ENCODE measurements around the gene PIEZO2.
"Not testable (repeated sequence)": the region's sequence is repeated elsewhere in the genome, so short reads cannot be mapped to it uniquely, and the experiment has no call there.

Gene PIEZO2

DNA sequence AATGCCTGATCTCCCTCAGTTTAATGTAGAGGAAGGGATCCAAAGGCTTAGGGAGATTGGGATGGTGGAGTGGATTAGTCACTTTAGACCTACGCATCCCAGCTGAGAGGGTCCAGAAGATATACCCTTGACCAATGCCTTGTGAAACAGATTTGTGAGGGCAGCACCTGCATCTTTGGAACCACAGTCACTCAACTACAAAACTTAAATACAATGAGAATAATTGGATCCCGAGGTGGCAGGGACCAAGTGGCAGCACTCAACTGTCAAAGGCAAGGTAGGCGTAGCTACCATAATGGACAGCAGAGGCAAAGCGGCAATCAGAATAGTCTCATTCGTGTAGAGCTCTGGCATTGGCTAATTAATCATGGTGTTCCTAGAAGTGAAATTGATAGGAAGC, 20.3 kb downstream of the PIEZO2 start:
- H3K36me3 ChIP-seq (ENCODE audit: control insufficient read depth, insufficient read depth, low read length); H3K27ac ChIP-seq (ENCODE audit: low read depth, low read length, severe bottlenecking); H3K9me3 ChIP-seq (ENCODE audit: control insufficient read depth, low read length); H3K4me3 ChIP-seq (ENCODE audit: extremely low read depth, insufficient read depth, low read length, poor library complexity, severe bottlenecking); H3K4me1 ChIP-seq (ENCODE audit: control insufficient read depth, insufficient read depth, low read length, poor library complexity, severe bottlenecking): not testable (repeated sequence)
- 64 to 94% methylated on average over 2 to 3 of the region's 5 CpGs for WGBS, 2 experiments (ENCODE audit: insufficient coverage in 2 of 2)

DNA sequence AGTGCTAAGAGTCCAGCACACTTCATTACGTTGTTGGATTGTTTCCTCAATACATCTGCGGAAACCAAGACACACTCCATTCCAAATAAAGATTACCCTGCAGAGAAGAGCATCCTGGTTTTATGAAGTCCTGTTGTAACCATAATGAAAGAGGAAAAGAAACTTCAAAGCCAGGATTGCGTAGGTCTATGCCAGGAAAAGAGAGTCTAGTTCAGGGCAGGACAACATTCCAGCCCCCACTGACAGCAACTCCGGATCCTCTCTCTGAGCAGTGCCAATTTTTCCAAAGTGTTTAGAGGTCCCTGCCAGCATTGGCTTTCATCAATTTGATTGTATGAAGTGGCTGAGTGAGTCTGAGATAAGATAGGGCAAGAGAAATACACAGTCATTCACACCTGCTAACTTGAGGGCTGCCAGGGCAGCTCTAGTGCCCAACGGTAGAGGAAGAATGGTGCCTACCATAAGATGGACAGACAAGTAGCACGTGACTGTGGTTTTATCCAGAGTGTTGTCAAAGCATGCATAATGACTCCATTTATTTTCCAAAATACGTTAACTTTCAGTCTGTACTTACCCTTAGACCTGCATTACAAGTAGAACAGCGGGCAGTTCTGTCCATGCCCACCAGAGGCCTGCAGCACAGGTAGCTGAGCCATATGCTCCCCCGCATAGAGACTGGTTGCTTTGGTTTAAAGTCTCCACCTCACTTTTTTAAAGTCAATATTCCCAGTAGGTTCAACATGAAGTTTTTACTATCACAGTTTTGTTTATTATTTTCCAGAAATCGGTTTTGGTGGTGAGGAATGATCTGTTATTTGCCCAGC, 23.7 kb downstream of the PIEZO2 start:
- no peaks in the 10 kb centered on the region for H3K36me3 ChIP-seq (ENCODE audit: control insufficient read depth, insufficient read depth, low read length)
- no peak overlapping the region for H3K27ac ChIP-seq (ENCODE audit: low read depth, low read length, severe bottlenecking)
- WGBS, 2 experiments (ENCODE audit: insufficient coverage in 2 of 2), result 82 to 86% methylated on average over 3 to 5 of the region's 10 CpGs
- H3K4me1 ChIP-seq (ENCODE audit: control insufficient read depth, insufficient read depth, low read length, poor library complexity, severe bottlenecking), result no peaks in the 10 kb centered on the region
- peaks cover 2% of the 10 kb centered on the region for H3K9me3 ChIP-seq (ENCODE audit: control insufficient read depth, low read length)
- H3K4me3 ChIP-seq (ENCODE audit: extremely low read depth, insufficient read depth, low read length, poor library complexity, severe bottlenecking), result no peak overlapping the region

DNA sequence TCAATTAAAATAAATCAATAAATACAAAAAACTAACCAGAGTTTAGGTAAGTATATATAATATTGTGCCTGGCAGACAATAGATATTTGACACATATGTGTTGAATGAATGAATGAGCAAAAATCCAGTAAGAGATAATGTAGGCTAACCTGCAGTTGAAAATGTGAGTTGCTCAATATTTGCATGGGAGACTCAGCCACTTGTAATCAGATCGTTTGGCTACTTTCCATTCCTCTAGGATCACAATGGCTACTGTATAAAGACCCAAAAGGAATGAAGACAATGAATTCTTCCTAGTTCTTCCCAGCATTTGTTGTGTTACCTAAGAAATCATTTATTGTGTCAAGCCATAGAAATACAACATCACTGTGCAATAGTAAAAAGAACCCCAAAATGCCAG, 25.3 kb downstream of the PIEZO2 start:
- no peak overlapping the region for H3K27ac ChIP-seq (ENCODE audit: low read depth, low read length, severe bottlenecking)
- H3K4me1 ChIP-seq (ENCODE audit: control insufficient read depth, insufficient read depth, low read length, poor library complexity, severe bottlenecking), result no peaks in the 10 kb centered on the region
- 88 to 100% methylated on average over 1 of the region's 1 CpG for whole genome bisulfite sequencing, 2 experiments (ENCODE audit: insufficient coverage in 2 of 2)
- no peak overlapping the region for H3K4me3 ChIP-seq (ENCODE audit: extremely low read depth, insufficient read depth, low read length, poor library complexity, severe bottlenecking)
- H3K36me3 ChIP-seq (ENCODE audit: control insufficient read depth, insufficient read depth, low read length), result no peaks in the 10 kb centered on the region
- H3K9me3 ChIP-seq (ENCODE audit: control insufficient read depth, low read length), result no peaks in the 10 kb centered on the region

DNA sequence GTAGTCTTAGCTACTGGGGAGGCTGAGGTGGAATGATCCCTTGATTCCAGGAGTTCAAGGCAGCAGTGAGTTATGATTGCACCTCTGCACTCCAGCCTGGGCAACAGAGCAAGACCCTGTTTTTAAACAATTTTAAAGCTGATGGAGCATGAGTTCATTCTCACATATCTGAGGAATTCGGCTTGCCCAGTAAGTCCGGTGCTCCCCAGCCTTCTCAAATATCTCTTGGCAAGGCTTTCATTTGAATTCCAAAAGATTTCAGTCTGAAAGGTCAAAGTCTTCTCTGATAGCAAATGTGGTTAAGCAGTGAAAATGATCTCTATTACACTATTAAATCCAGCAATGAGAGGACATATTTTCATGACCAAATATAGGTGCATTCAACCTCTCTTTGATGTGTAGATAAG, 27.9 kb downstream of the PIEZO2 start:
- Histone ChIP-seq H3K27ac (ENCODE audit: low read depth, low read length, severe bottlenecking) (no peak overlapping the region), H3K4me3 (ENCODE audit: extremely low read depth, insufficient read depth, low read length, poor library complexity, severe bottlenecking) (no peak overlapping the region), H3K36me3 (ENCODE audit: control insufficient read depth, insufficient read depth, low read length) (no peaks in the 10 kb centered on the region), H3K9me3 (ENCODE audit: control insufficient read depth, low read length) (no peaks in the 10 kb centered on the region), H3K4me1 (ENCODE audit: control insufficient read depth, insufficient read depth, low read length, poor library complexity, severe bottlenecking) (no peaks in the 10 kb centered on the region)
- WGBS, 2 experiments (ENCODE audit: insufficient coverage in 2 of 2), result 85 to 92% methylated on average over 2 of the region's 2 CpGs

DNA sequence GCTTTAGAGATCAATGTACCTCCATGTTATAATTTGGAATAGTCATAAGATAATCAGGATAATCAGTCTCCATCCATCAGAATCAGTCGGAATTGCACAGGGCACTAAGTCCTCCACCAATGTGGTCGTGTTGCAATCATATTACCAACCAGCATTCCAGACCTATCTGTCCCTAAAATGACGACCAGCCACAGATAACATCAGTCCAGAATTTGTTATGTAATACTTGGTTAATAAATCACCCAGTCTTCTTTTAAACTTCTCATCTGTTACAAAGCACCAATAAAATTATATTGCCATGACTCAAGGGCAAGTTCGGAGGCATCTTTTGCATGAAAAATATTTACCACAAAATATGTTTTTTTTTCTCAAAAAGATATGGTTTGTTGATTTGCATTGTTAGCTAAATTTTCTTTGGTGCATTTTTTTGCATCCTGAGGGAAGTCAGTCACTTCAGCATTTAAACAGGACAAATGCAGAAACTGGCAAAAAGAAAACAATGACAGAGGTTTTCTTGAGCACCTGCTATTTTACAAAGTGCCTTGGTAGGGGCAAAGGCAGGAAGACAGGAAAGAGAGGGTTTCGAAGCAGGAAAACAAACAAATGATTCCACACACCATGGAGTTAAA, 29.3 kb downstream of the PIEZO2 start:
- Histone ChIP-seq H3K4me3 (ENCODE audit: extremely low read depth, insufficient read depth, low read length, poor library complexity, severe bottlenecking) (no peak overlapping the region), H3K9me3 (ENCODE audit: control insufficient read depth, low read length) (no peaks in the 10 kb centered on the region), H3K36me3 (ENCODE audit: control insufficient read depth, insufficient read depth, low read length) (no peaks in the 10 kb centered on the region), H3K27ac (ENCODE audit: low read depth, low read length, severe bottlenecking) (no peak overlapping the region), H3K4me1 (ENCODE audit: control insufficient read depth, insufficient read depth, low read length, poor library complexity, severe bottlenecking) (peaks cover 3% of the 10 kb centered on the region)
- WGBS, 2 experiments (ENCODE audit: insufficient coverage in 2 of 2), result no CpG with 5 or more reads among the region's 5 CpGs

DNA sequence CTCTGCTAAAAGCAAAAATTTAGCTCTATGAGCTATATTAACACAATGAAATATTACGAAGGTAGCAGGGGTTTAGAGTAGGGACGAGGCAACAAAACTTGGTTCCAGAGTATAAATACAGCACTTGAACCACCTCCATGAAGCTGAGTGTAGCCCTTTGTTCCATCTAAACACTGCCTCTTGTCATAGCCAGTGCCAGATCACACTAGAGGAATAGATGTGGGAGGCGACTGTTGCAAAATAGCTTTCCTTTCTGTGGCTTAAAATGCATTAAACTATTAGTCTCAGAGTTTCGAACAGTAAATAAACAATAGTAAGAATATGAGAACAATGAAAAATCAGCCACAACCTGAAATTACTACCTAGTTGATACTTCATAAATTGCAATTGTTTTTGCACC, 29.8 kb downstream of the PIEZO2 start:
- H3K27ac ChIP-seq (ENCODE audit: low read depth, low read length, severe bottlenecking), result no peak overlapping the region
- WGBS, 2 experiments (ENCODE audit: insufficient coverage in 2 of 2), result 100% methylated on average over 1 of the region's 4 CpGs; no CpG with 5 or more reads in 1 of the 2 experiments
- no peaks in the 10 kb centered on the region for H3K9me3 ChIP-seq (ENCODE audit: control insufficient read depth, low read length)
- no peak overlapping the region for H3K4me3 ChIP-seq (ENCODE audit: extremely low read depth, insufficient read depth, low read length, poor library complexity, severe bottlenecking)
- H3K36me3 ChIP-seq (ENCODE audit: control insufficient read depth, insufficient read depth, low read length), result no peaks in the 10 kb centered on the region
- H3K4me1 ChIP-seq (ENCODE audit: control insufficient read depth, insufficient read depth, low read length, poor library complexity, severe bottlenecking), result peaks cover 3% of the 10 kb centered on the region

DNA sequence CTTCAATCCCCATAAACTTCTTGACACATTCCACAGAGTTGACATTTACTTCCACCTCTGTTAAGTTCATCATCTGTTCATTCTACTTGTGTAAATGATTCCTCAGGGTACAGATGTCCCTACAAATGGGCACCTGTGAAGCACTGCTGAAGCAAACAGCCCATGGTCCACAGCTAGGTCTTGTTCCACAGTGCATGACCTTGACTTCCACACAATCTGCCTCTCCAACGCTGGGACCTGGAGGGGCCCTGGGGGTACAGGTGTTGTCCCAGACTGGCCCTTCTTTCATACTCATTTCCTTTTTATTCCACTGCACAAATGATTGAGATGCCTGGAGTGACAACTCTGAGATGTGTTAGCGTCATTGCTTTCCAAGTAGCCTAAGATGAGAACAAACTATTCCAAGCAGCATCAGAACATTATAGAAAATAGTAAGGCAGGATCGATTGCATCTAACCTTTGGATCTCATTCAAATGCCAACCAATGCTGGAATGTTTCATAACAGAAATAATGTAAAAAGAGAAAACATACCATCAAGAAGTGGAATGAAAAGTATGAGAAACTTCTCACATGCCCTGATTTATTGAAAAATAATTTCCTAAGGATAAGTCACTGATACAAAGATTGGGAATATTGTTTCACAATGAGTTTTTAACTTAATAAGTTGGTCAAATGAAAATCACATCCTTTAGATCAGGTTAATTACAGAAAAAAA, 31.2 kb downstream of the PIEZO2 start:
- Histone ChIP-seq H3K4me3 (ENCODE audit: extremely low read depth, insufficient read depth, low read length, poor library complexity, severe bottlenecking) (no peak overlapping the region), H3K9me3 (ENCODE audit: control insufficient read depth, low read length) (no peaks in the 10 kb centered on the region), H3K36me3 (ENCODE audit: control insufficient read depth, insufficient read depth, low read length) (no peaks in the 10 kb centered on the region), H3K4me1 (ENCODE audit: control insufficient read depth, insufficient read depth, low read length, poor library complexity, severe bottlenecking) (peaks cover 3% of the 10 kb centered on the region), H3K27ac (ENCODE audit: low read depth, low read length, severe bottlenecking) (no peak overlapping the region)
- WGBS, 2 experiments (ENCODE audit: insufficient coverage in 2 of 2), result 78% methylated on average over 1 of the region's 3 CpGs; no CpG with 5 or more reads in 1 of the 2 experiments

DNA sequence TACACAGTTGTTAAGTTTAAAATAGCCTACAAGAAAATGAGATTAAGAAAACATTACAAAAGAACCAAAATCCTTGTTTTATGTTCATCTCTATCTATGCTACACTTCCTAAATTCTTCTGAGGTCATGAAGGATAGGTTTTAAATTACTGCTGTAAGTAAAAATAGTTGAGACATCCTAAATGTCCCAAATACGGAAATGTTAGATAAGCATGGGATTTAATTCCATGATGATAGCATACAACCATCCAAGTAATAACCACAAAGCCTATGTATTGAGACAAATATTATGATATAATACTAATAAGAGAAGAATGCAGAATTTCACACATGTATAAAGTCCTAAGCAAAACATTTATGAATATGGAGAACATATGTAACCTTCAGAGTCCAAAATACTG, 34.1 kb downstream of the PIEZO2 start:
- Histone ChIP-seq H3K36me3 (ENCODE audit: control insufficient read depth, insufficient read depth, low read length) (no peaks in the 10 kb centered on the region), H3K9me3 (ENCODE audit: control insufficient read depth, low read length) (no peaks in the 10 kb centered on the region), H3K4me1 (ENCODE audit: control insufficient read depth, insufficient read depth, low read length, poor library complexity, severe bottlenecking) (peaks cover 3% of the 10 kb centered on the region), H3K4me3 (ENCODE audit: extremely low read depth, insufficient read depth, low read length, poor library complexity, severe bottlenecking) (no peak overlapping the region), H3K27ac (ENCODE audit: low read depth, low read length, severe bottlenecking) (no peak overlapping the region)
- no CpG with 5 or more reads among the region's 1 CpG for WGBS, 2 experiments (ENCODE audit: insufficient coverage in 2 of 2)

DNA sequence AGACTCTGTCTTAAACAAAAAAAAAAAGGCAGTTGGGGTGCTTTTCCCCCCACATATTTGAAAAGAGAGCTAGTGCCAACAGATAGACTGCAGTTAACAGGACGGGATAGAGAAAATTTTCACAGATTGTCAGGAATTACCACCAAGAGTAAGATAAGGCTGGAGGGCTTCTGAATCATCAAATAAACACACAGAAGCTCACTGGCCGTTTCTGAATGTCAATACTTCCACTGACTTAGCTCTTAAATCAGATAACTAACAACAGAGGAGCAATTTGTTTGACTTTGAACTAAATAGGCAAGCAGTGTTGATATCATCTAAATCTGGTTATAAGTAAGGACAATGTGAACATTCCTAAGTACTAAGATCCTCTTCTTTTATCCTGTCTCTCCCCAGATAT, 34.7 kb downstream of the PIEZO2 start:
- H3K9me3 ChIP-seq (ENCODE audit: control insufficient read depth, low read length), result no peaks in the 10 kb centered on the region
- H3K36me3 ChIP-seq (ENCODE audit: control insufficient read depth, insufficient read depth, low read length), result no peaks in the 10 kb centered on the region
- H3K4me3 ChIP-seq (ENCODE audit: extremely low read depth, insufficient read depth, low read length, poor library complexity, severe bottlenecking), result no peak overlapping the region
- peaks cover 3% of the 10 kb centered on the region for H3K4me1 ChIP-seq (ENCODE audit: control insufficient read depth, insufficient read depth, low read length, poor library complexity, severe bottlenecking)
- 33 to 60% methylated on average over 1 of the region's 2 CpGs for WGBS, 2 experiments (ENCODE audit: insufficient coverage in 2 of 2)
- H3K27ac ChIP-seq (ENCODE audit: low read depth, low read length, severe bottlenecking), result no peak overlapping the region

DNA sequence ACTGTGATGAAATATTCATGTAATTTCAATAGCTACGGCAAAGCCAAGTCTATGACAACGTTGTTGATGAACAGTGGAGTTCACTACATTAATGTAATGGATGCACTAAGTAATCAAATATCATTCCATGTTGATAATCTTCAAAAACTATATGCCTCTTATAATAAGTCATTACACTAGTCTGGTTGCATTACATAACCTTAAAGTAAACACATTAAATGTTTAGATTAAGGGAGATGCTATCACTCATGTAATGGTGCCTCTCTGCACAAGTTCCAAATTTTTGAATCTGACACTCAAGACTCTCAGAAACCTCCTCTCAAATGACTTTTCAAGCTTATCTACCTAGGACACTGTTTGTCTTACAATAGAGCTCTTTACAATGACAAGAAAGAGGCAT, 35.4 kb downstream of the PIEZO2 start:
- Histone ChIP-seq H3K9me3 (ENCODE audit: control insufficient read depth, low read length) (no peaks in the 10 kb centered on the region), H3K27ac (ENCODE audit: low read depth, low read length, severe bottlenecking) (no peak overlapping the region), H3K36me3 (ENCODE audit: control insufficient read depth, insufficient read depth, low read length) (no peaks in the 10 kb centered on the region), H3K4me3 (ENCODE audit: extremely low read depth, insufficient read depth, low read length, poor library complexity, severe bottlenecking) (no peak overlapping the region), H3K4me1 (ENCODE audit: control insufficient read depth, insufficient read depth, low read length, poor library complexity, severe bottlenecking) (peaks cover 3% of the 10 kb centered on the region)
- whole genome bisulfite sequencing, 2 experiments (ENCODE audit: insufficient coverage in 2 of 2), result no CpG with 5 or more reads among the region's 2 CpGs

Measured in mesodermal cell (in vitro differentiated cells).